AG10803 (cell line): ENCODE data around the gene PDILT.

Experiments
- DNase-seq: peaks from one replicate; pipeline ENCODE4 v3.0.0; 2010; ENCODE audit warnings: low read depth
- H3K4me3 ChIP-seq: 2 replicates; pipeline ENCODE4 v1.5.1; 2011; ENCODE audit warnings: mild to moderate bottlenecking, low read length, control low read depth
- CTCF ChIP-seq: conservative IDR thresholded peaks from 2 replicates; pipeline ENCODE4 v1.5.1; 2011; ENCODE audit warnings: mild to moderate bottlenecking, low read length, control low read depth, inconsistent platforms

Gene PDILT

GRCh38 chr16:20364051-20364450, 40.5 kb downstream of the PDILT start:
- DNase-seq = no peak
- H3K4me3 ChIP-seq = no peak overlapping the region
- TF ChIP-seq CTCF = no peak

GRCh38 chr16:20363191-20363590, 41.3 kb downstream of the PDILT start:
- TF ChIP-seq CTCF = no peak
- no peak overlapping the region for H3K4me3 ChIP-seq
- no peak for DNase-seq

- no peak for TF ChIP-seq CTCF
- H3K4me3 ChIP-seq = no peak overlapping the region
- no peak for DNase-seq
These were observed 44.5 kb downstream of the PDILT start for GRCh38 chr16:20359997-20360396.

GRCh38 chr16:20355114-20355782, 49.3 kb downstream of the PDILT start:
- no peak for TF ChIP-seq CTCF
- no peak overlapping the region for H3K4me3 ChIP-seq
- DNase-seq = no peak

GRCh38 chr16:20353379-20353778, 51.2 kb downstream of the PDILT start:
- no peak for TF ChIP-seq CTCF

GRCh38 chr16:20352615-20353014, 51.9 kb downstream of the PDILT start, which contains the start of gene UMOD:
Gene UMOD (minus strand): TSS chr16:20352715. CDS start chr16:20350737, 1,978 bp downstream.
- no peak within 1 kb of the TSS for H3K4me3 ChIP-seq
- no peak for TF ChIP-seq CTCF
- DNase-seq = no peak

More at GRCh38 chr16:20353379-20353778, 51.2 kb downstream of the PDILT start:
- no peak for DNase-seq
- no peak overlapping the region for H3K4me3 ChIP-seq

GRCh38 chr16:20349615-20350014, 54.9 kb downstream of the PDILT start:
- no peak for TF ChIP-seq CTCF
- DNase-seq = no peak

More at GRCh38 chr16:20349615-20350014, 54.9 kb downstream of the PDILT start:
- H3K4me3 ChIP-seq = no peak overlapping the region
